Measurements from ENCODE around the gene YIPF6. TPM values are rescaled to one million over a fixed set of nuclear protein-coding genes. Genes with fewer than 3 reads are reported as not detected.

YIPF6 gene
- total RNA-seq, 4 donors from 2014 or later: 18.0 to 30.5 (median 25.7) TPM

- H3K36me3 ChIP-seq: no peaks in the 10 kb centered on the region
- TF ChIP-seq POLR2AphosphoS5 (IDR thresholded peaks at IDR 0.05) (no peak), POLR2A (IDR thresholded peaks at IDR 0.05) (no peak), CTCF (IDR thresholded peaks at IDR 0.05) (no peak), EP300 (IDR thresholded peaks at IDR 0.05) (no peak)
- no peak for DNase-seq (ENCODE audit: low spot score in 2 of 2)
Measured at GRCh38 chrX:68461576-68461975, 37.3 kb upstream of the YIPF6 start.

GRCh38 chrX:68462197-68462596 is 36.7 kb upstream of the YIPF6 start:
- no peaks in the 10 kb centered on the region for H3K9me3 ChIP-seq
- WGBS: 70% methylated on average over 8 of the region's 8 CpGs
- TF ChIP-seq POLR2AphosphoS5 (IDR thresholded peaks at IDR 0.05): no peak
- TF ChIP-seq EP300 (IDR thresholded peaks at IDR 0.05): no peak
- TF ChIP-seq POLR2A (IDR thresholded peaks at IDR 0.05): no peak
- no peak for TF ChIP-seq CTCF (IDR thresholded peaks at IDR 0.05)
- H3K36me3 ChIP-seq: no peaks in the 10 kb centered on the region
- H3K27ac ChIP-seq: no peak overlapping the region
- no peaks in the 10 kb centered on the region for H3K27me3 ChIP-seq
- DNase-seq (ENCODE audit: low spot score in 2 of 2): no peak
- H3K4me1 ChIP-seq: no peaks in the 10 kb centered on the region
- H3K4me3 ChIP-seq: no peak overlapping the region

More at GRCh38 chrX:68461576-68461975, 37.3 kb upstream of the YIPF6 start:
- no peaks in the 10 kb centered on the region for H3K9me3 ChIP-seq
- no peak overlapping the region for H3K4me3 ChIP-seq
- no peak overlapping the region for H3K27ac ChIP-seq
- H3K27me3 ChIP-seq: no peaks in the 10 kb centered on the region
- H3K4me1 ChIP-seq: no peaks in the 10 kb centered on the region

- Histone ChIP-seq H3K4me1 (no peaks in the 10 kb centered on the region), H3K27me3 (no peaks in the 10 kb centered on the region), H3K9me3 (no peaks in the 10 kb centered on the region), H3K36me3 (no peaks in the 10 kb centered on the region), H3K4me3 (no peak overlapping the region), H3K27ac (no peak overlapping the region)
- WGBS: 32% methylated on average over 8 of the region's 8 CpGs
- DNase-seq (ENCODE audit: low spot score in 2 of 2): no peak
- TF ChIP-seq EP300 (IDR thresholded peaks at IDR 0.05) (no peak), CTCF (IDR thresholded peaks at IDR 0.05) (peak; percentile 32 to 33)
Measured at GRCh38 chrX:68462653-68463052, 36.2 kb upstream of the YIPF6 start.

GRCh38 chrX:68463880-68464279 is 35.0 kb upstream of the YIPF6 start:
- no peak overlapping the region for H3K4me3 ChIP-seq
- H3K27me3 ChIP-seq: no peaks in the 10 kb centered on the region
- H3K27ac ChIP-seq: no peak overlapping the region
- H3K36me3 ChIP-seq: no peaks in the 10 kb centered on the region
- H3K4me1 ChIP-seq: no peaks in the 10 kb centered on the region
- 89% methylated on average over 1 of the region's 1 CpG for WGBS
- H3K9me3 ChIP-seq: no peaks in the 10 kb centered on the region
- DNase-seq (ENCODE audit: low spot score in 2 of 2): no peak
- TF ChIP-seq POLR2AphosphoS5 (IDR thresholded peaks at IDR 0.05) (no peak), CTCF (IDR thresholded peaks at IDR 0.05) (no peak), POLR2A (IDR thresholded peaks at IDR 0.05) (no peak), EP300 (IDR thresholded peaks at IDR 0.05) (no peak)

- H3K27ac ChIP-seq: no peak overlapping the region
- no peaks in the 10 kb centered on the region for H3K36me3 ChIP-seq
- no peaks in the 10 kb centered on the region for H3K27me3 ChIP-seq
- no peak overlapping the region for H3K4me3 ChIP-seq
- DNase-seq (ENCODE audit: low spot score in 2 of 2): no peak
- H3K9me3 ChIP-seq: no peaks in the 10 kb centered on the region
- 66% methylated on average over 4 of the region's 4 CpGs for WGBS
- no peaks in the 10 kb centered on the region for H3K4me1 ChIP-seq
- no peak for TF ChIP-seq POLR2A (IDR thresholded peaks at IDR 0.05)
- TF ChIP-seq CTCF (IDR thresholded peaks at IDR 0.05): no peak
- TF ChIP-seq POLR2AphosphoS5 (IDR thresholded peaks at IDR 0.05): no peak
- TF ChIP-seq EP300 (IDR thresholded peaks at IDR 0.05): no peak
Measured at GRCh38 chrX:68464796-68465195, 34.1 kb upstream of the YIPF6 start.
